ENCODE results near the gene MEGF6. TPM values are rescaled to one million over a fixed set of nuclear protein-coding genes. Genes with fewer than 3 reads are reported as not detected.

The MEGF6 gene
- total RNA-seq, 4 donors from 2014 or later, result 66.7 to 120 (median 74.5) TPM

DNA sequence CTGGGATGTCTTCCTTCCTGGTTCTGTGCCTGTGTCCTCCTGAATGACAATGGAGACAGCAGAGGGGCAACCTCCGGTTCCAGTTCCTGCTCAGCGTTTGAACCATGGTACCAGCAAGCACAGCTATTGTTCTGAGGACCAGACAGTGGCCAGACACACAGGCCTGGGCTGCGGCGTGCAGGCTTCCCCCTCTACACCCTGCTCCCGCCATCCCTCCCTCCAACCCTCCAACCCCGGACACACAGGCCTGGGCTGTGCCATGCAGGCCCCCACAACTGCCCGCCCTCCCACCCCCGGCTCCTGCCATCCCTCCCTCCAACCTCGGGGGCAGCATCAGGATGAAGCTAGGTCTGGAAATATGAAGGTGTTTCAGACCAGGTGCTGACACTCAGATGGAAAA lies 5.6 kb upstream of the MEGF6 start:
- Histone ChIP-seq H3K36me3 (no peaks in the 10 kb centered on the region), H3K9me3 (no peaks in the 10 kb centered on the region), H3K4me3 (no peak overlapping the region), H3K4me1 (peaks cover 15% of the 10 kb centered on the region), H3K27ac (no peak overlapping the region), H3K27me3 (peaks cover 5% of the 10 kb centered on the region)
- no CpG with 5 or more reads among the region's 9 CpGs for WGBS
- DNase-seq (ENCODE audit: low spot score in 2 of 2), result no peak
- TF ChIP-seq POLR2A (IDR thresholded peaks at IDR 0.05) (no peak), POLR2AphosphoS5 (IDR thresholded peaks at IDR 0.05) (no peak), EP300 (IDR thresholded peaks at IDR 0.05) (no peak)
- TF ChIP-seq, protein P1, sequence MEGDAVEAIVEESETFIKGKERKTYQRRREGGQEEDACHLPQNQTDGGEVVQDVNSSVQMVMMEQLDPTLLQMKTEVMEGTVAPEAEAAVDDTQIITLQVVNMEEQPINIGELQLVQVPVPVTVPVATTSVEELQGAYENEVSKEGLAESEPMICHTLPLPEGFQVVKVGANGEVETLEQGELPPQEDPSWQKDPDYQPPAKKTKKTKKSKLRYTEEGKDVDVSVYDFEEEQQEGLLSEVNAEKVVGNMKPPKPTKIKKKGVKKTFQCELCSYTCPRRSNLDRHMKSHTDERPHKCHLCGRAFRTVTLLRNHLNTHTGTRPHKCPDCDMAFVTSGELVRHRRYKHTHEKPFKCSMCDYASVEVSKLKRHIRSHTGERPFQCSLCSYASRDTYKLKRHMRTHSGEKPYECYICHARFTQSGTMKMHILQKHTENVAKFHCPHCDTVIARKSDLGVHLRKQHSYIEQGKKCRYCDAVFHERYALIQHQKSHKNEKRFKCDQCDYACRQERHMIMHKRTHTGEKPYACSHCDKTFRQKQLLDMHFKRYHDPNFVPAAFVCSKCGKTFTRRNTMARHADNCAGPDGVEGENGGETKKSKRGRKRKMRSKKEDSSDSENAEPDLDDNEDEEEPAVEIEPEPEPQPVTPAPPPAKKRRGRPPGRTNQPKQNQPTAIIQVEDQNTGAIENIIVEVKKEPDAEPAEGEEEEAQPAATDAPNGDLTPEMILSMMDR (IDR thresholded peaks at IDR 0.05), result no peak

DNA sequence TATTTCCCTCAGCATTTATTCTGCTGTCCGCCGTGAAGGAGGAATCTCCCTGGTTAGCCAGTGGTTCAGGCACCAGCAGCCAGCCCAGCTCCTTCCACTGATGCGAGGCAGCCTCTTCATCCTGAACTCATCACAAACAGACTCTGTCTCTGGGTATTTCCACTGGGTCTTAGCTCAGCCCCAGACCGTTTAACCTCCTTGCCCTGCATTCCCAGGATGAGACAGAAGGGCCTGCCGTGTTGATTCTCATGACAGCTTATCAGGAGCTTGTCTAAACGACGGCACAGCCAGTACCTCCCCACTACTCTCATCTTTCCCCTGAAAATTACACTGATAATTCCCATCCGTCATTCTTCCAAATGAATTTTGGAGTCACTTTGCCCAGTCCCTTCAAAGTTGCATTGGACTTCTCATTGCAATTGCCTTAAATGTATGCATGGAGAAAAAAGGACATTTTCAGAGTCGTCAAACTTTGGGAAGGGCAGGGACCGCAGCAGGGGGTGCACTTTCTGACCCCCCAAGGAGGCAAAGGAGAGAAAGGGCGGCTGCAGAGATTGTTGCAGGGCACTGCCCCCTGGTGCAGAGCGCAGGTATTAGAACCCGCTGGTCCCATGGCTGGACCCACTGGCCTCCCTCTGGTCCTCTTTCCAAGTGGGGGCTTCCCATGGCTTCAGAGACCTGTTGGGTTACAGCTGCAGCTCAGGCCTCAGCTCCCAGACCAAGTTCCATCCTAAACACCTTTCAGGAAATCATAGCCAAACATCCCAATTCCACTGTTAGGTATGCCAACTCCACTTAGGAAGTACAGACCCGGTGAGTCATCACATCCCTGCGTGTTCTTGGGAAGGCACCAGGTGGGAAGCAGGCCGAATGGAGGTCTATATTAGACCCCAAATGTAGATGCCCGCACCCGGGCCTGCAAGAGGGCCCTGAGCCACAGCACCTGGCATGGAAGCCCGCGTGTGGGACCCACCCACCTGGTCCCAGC lies 3.7 kb upstream of the MEGF6 start:
- Histone ChIP-seq H3K27ac (no peak overlapping the region), H3K4me3 (no peak overlapping the region), H3K27me3 (peaks cover 23% of the 10 kb centered on the region), H3K4me1 (peaks cover 29% of the 10 kb centered on the region), H3K9me3 (no peaks in the 10 kb centered on the region), H3K36me3 (no peaks in the 10 kb centered on the region)
- TF ChIP-seq, protein P1 (IDR thresholded peaks at IDR 0.05), result peak in 1 of 2 donors; percentile 45
- TF ChIP-seq POLR2A (IDR thresholded peaks at IDR 0.05) (no peak), POLR2AphosphoS5 (IDR thresholded peaks at IDR 0.05) (no peak), EP300 (IDR thresholded peaks at IDR 0.05) (no peak)
- DNase-seq (ENCODE audit: low spot score in 2 of 2), result no peak
- WGBS, result 62% methylated on average over 15 of the region's 20 CpGs

DNA sequence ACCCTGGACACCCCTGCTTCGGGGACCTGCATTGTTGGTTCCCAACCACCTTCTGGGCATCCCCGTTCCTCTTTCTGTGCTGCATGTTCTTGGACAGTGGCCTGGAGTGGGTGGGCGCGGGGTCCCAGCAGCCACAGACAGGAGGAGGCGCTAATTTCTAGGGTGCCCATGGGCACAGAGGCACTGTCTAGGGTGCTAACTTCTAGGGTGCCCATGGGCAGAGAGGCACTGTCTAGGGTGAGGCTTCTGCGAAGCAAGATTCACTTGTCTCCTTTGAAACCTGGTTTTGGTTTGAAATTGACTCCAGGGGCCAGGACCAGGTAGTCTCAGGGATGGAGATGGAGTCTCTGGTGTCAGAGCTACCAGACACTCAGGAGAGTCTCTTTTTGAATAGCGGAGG lies 815 bp upstream of the MEGF6 start:
- no peak for DNase-seq (ENCODE audit: low spot score in 2 of 2)
- Histone ChIP-seq H3K4me1 (peaks cover 23% of the 10 kb centered on the region), H3K27ac (no peak overlapping the region), H3K4me3 (peak overlapping the region; percentile 50), H3K36me3 (no peaks in the 10 kb centered on the region), H3K27me3 (peaks cover 33% of the 10 kb centered on the region), H3K9me3 (no peaks in the 10 kb centered on the region)
- TF ChIP-seq POLR2AphosphoS5 (IDR thresholded peaks at IDR 0.05), result no peak
- TF ChIP-seq EP300 (IDR thresholded peaks at IDR 0.05), result no peak
- no peak for TF ChIP-seq POLR2A (IDR thresholded peaks at IDR 0.05)
- WGBS, result 67% methylated on average over 4 of the region's 7 CpGs

DNA sequence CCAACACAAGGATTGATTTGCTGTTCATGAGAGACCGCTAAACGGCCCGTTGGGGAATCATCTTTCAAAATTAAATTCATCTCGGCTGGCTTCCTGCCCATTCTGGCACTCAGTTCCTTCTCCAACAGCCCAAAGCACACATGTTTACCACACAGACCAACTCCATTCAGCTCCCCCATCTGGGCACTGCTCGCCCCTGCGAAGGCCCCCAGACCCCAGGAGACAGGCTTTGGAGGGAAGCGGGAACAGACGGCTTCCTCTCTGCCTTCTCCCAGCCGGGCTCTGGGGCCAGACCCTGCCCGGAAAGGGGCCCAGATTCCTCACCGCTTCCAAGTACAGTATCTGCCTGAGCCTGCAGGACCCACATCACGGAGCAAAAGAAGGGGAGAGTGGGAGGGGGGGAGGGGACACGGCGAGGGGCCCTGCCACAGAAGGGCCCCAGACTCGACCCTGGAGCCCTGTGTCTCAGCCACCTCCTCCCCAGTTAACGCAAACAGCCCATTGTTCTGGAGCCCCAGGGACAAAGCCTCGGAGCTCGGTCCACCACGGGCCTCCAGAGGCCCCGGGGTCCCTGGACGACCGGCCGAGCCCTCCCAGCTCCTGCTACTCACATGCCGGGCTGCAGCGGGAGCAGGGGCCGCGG lies 660 bp downstream of the MEGF6 start:
- Histone ChIP-seq H3K4me1 (peaks cover 23% of the 10 kb centered on the region), H3K36me3 (no peaks in the 10 kb centered on the region), H3K27me3 (peaks cover 32% of the 10 kb centered on the region), H3K4me3 (peak overlapping the region; percentile 50), H3K27ac (no peak overlapping the region), H3K9me3 (no peaks in the 10 kb centered on the region)
- TF ChIP-seq POLR2AphosphoS5 (IDR thresholded peaks at IDR 0.05) (no peak), POLR2A (IDR thresholded peaks at IDR 0.05) (no peak), EP300 (IDR thresholded peaks at IDR 0.05) (no peak)
- TF ChIP-seq, protein P1 (IDR thresholded peaks at IDR 0.05), result no peak
- DNase-seq (ENCODE audit: low spot score in 2 of 2), result no peak
- 2% methylated on average over 14 of the region's 27 CpGs for WGBS

DNA sequence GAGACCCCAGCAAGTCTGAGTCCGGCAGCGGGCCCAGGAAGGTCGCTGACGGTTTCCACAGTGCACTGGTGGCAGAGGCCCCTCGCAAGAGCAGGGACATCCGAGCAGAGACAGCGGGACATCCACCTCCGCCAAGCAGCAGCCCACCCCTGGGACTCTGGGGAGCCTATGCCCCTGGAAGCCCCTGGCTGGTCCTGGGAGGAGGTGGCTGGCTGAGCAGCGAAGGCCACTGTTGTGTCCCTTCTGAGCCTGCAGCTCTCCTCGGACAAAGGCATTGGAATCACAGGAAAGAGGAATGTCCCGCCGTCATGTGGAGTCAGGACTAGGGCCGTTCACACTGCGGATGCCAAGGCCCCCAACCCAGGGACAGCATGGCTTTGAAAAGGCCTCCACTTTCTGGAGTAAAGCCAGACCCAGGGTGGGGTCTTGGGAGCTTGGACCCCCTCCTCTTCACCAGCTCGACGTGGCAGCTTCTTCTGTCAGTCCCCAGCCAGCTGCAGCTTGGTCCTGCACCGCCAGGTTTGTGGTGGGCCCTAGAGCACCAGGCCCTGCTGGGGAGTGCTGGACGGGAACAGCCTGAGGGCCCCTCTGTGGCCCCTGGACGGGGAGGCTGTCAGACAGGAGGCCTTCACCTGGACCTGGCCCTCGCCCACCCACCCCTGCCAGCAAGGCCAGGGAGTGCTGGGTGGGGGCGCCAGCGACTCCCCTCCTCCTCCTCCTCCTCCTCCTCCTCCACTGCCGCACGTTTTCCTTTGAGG lies 1.4 kb downstream of the MEGF6 start:
- no peaks in the 10 kb centered on the region for H3K9me3 ChIP-seq
- no peak overlapping the region for H3K4me3 ChIP-seq
- TF ChIP-seq POLR2A (IDR thresholded peaks at IDR 0.05) (no peak), POLR2AphosphoS5 (IDR thresholded peaks at IDR 0.05) (no peak), EP300 (IDR thresholded peaks at IDR 0.05) (no peak)
- TF ChIP-seq, protein P1 (IDR thresholded peaks at IDR 0.05), result no peak
- H3K4me1 ChIP-seq, result peaks cover 23% of the 10 kb centered on the region
- peaks cover 30% of the 10 kb centered on the region for H3K27me3 ChIP-seq
- no peak for DNase-seq (ENCODE audit: low spot score in 2 of 2)
- no peaks in the 10 kb centered on the region for H3K36me3 ChIP-seq
- no peak overlapping the region for H3K27ac ChIP-seq
- 40% methylated on average over 7 of the region's 24 CpGs for WGBS

All from suprapubic skin (tissue), 4 donors.